GM21390 (cell line): ENCODE measurements around the gene THAP4.

Source experiments
- ATAC-seq: cut with Tn5 transposase; IDR thresholded peaks from one replicate; pipeline ENCODE4 v1.9.1; 2021; ENCODE audit not compliant: unreplicated experiment

Gene THAP4

GRCh38 chr2:241639385-241639784, 2.4 kb upstream of the THAP4 start:
- no peak for ATAC-seq

GRCh38 chr2:241638940-241639339, 2.0 kb upstream of the THAP4 start:
- ATAC-seq, result no peak

GRCh38 chr2:241637795-241638660, 1.1 kb upstream of the THAP4 start:
- peak; percentile 16 for ATAC-seq

GRCh38 chr2:241636182-241637017, 558 bp downstream of the THAP4 start:
- peak; percentile 27 for ATAC-seq

GRCh38 chr2:241635756-241636155, 1.2 kb downstream of the THAP4 start:
- ATAC-seq, result no peak

- no peak for ATAC-seq
Observed at GRCh38 chr2:241633561-241633960, 3.4 kb downstream of the THAP4 start.

GRCh38 chr2:241632478-241633325, 4.3 kb downstream of the THAP4 start:
- ATAC-seq, result no peak

GRCh38 chr2:241629762-241630435, 7.1 kb downstream of the THAP4 start:
- ATAC-seq, result no peak

- ATAC-seq, result no peak
Observed at GRCh38 chr2:241627675-241628074, 9.3 kb downstream of the THAP4 start.

- ATAC-seq, result no peak
Observed at GRCh38 chr2:241620419-241620769, 16.6 kb downstream of the THAP4 start.

GRCh38 chr2:241619597-241620418, 17.1 kb downstream of the THAP4 start:
- no peak for ATAC-seq

- ATAC-seq, result no peak
Observed at GRCh38 chr2:241618829-241619228, 18.1 kb downstream of the THAP4 start.

GRCh38 chr2:241618296-241618805, 18.6 kb downstream of the THAP4 start:
- no peak for ATAC-seq

- ATAC-seq, result peak; percentile 61
Observed at GRCh38 chr2:241617431-241618154, 19.4 kb downstream of the THAP4 start.

- no peak for ATAC-seq
Observed at GRCh38 chr2:241616168-241617125, 20.5 kb downstream of the THAP4 start.

GRCh38 chr2:241615522-241616052, 21.4 kb downstream of the THAP4 start:
- no peak for ATAC-seq

GRCh38 chr2:241615041-241615440, 21.9 kb downstream of the THAP4 start:
- ATAC-seq, result no peak
